Kasumi-1 (cell line): ENCODE measurements around the gene RBM34.
"Not testable (repeated sequence)": the region's sequence is repeated elsewhere in the genome, so short reads cannot be mapped to it uniquely, and the experiment has no call there.

Experiments
- DNase-seq, 2 experiments: peaks; one replicate each; lab custom pipeline; 2025; lab: John Stamatoyannopoulos, UW

The RBM34 gene

GRCh38 chr1:235091319-235092044 is 69.6 kb downstream of the RBM34 start:
- not testable (repeated sequence) for DNase-seq

GRCh38 chr1:235090406-235091069 is 70.5 kb downstream of the RBM34 start:
- DNase-seq, result no peak

- DNase-seq, result no peak
Measured at GRCh38 chr1:235088907-235089306, 72.1 kb downstream of the RBM34 start.

DNA sequence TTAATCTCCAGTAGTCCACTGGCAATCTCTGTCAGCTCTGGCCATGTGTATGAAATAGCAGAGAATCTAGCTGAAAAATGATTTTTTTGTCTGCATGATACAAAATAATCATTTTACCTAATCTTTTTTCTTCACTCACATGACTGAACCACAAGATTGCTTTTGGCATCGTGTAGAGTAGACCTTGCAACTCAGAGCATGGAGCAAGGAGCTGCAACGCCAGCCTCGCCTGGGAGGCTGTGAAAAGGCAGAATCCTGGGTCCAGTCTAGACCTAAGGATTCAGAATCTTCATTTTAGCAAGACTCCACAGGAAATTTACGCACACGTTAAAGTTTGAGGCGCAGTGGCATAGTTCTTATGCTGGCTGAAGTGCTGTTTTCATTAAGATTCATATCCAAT is 72.6 kb downstream of the RBM34 start:
- no peak for DNase-seq

- no peak for DNase-seq
Measured at GRCh38 chr1:235087906-235088305, 73.1 kb downstream of the RBM34 start.

DNA sequence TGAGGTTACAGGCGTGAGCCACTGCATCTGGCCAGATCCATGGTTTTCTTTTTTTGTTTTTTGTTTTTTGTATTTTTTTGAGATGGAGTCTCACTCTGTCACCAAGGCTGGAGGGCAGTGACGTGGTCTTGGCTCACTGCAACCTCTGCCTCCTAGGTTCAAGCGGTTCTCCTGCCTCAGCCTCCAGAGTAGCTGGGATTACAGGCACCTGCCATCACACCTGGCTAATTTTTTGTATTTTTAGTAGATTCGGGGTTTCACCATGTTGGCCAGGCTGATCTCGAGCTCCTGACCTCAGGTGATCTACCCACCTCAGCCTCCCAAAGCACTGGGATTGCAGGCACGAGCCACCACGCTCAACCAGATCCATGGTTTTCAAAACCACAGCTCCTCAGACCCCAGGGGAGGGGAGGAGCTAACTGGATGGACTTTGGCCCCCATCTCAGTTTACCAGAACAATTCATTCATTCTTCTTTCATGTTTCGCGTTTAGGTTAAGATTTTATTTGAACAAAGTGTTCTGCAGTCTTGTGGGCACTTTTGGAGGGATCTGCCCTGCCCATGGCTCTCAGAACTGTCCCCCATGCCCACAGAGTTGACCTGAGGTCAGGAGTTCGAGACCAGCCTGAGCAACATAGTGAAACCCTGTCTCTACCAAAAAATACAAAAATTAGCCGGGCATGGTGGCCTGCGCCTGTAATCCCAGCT is 75.5 kb downstream of the RBM34 start:
- not testable (repeated sequence) for DNase-seq
